ENCODE results near the gene AHCY.

GRCh38 chr20:34311118-34312023 lies 8.2 kb upstream of the AHCY start:
- TF ChIP-seq CTCF (IDR thresholded peaks at IDR 0.05; ENCODE audit: low read depth, low read length) (peak; percentile 10; the same call in 1 of the 2 replicates), EZH2phosphoT487 (IDR thresholded peaks at IDR 0.05; ENCODE audit: low read depth) (no peak)
